BE2C (cell line): ENCODE results near the gene DEUP1.

Source experiments
- DNase-seq: peaks from one replicate; pipeline ENCODE4 v3.0.0-alpha.2; 2020
- H3K27me3 ChIP-seq: fragments of 250-450 bp; sonication (Bioruptor Pico); 2 replicates; pipeline ENCODE4 v1.5.1; 2020; ENCODE audit warnings: mild to moderate bottlenecking
- H3K36me3 ChIP-seq: fragments of 250-450 bp; sonication (Bioruptor Pico); 2 replicates; pipeline ENCODE4 v1.5.1; 2020; ENCODE audit warnings: mild to moderate bottlenecking
- H3K4me1 ChIP-seq: fragments of 250-450 bp; sonication (Bioruptor Pico); 2 replicates; pipeline ENCODE4 v1.5.1; 2020
- H3K4me3 ChIP-seq: 2 replicates; pipeline ENCODE4 v1.5.1; 2011; ENCODE audit warnings: low read depth, low read length
- H3K9me3 ChIP-seq: fragments of 250-450 bp; sonication (Bioruptor Pico); 2 replicates; pipeline ENCODE4 v1.5.1; 2020
- CTCF ChIP-seq: IDR thresholded peaks from 2 replicates; pipeline ENCODE4 v1.5.1; 2012; ENCODE audit warnings: mild to moderate bottlenecking, low read depth, low read length

Gene DEUP1

GRCh38 chr11:93368022-93368421 lies 37.5 kb downstream of the DEUP1 start:
- 0 out of 2 replicates have a peak, but pooled peaks cover 3% of the 10 kb centered on the region for H3K9me3 ChIP-seq
- no peak for DNase-seq
- no peaks in the 10 kb centered on the region for H3K36me3 ChIP-seq
- no peak overlapping the region for H3K4me3 ChIP-seq
- no peaks in the 10 kb centered on the region for H3K27me3 ChIP-seq
- H3K4me1 ChIP-seq = no peaks in the 10 kb centered on the region
- no peak for TF ChIP-seq CTCF

- no peak overlapping the region for H3K4me3 ChIP-seq
- no peaks in the 10 kb centered on the region for H3K36me3 ChIP-seq
- no peak for TF ChIP-seq CTCF
- 0 out of 2 replicates have a peak, but pooled peaks cover 3% of the 10 kb centered on the region for H3K9me3 ChIP-seq
- DNase-seq = no peak
- no peaks in the 10 kb centered on the region for H3K4me1 ChIP-seq
- no peaks in the 10 kb centered on the region for H3K27me3 ChIP-seq
Measured at GRCh38 chr11:93370260-93370659, 39.7 kb downstream of the DEUP1 start.

- H3K36me3 ChIP-seq = no peaks in the 10 kb centered on the region
- no peaks in the 10 kb centered on the region for H3K4me1 ChIP-seq
- H3K27me3 ChIP-seq = no peaks in the 10 kb centered on the region
- no peak for DNase-seq
- no peak for TF ChIP-seq CTCF
- H3K9me3 ChIP-seq = no peaks in the 10 kb centered on the region
- no peak overlapping the region for H3K4me3 ChIP-seq
Measured at GRCh38 chr11:93389737-93390136, 59.2 kb downstream of the DEUP1 start.

- Histone ChIP-seq H3K9me3 (no peaks in the 10 kb centered on the region), H3K4me1 (no peaks in the 10 kb centered on the region), H3K27me3 (no peaks in the 10 kb centered on the region), H3K36me3 (no peaks in the 10 kb centered on the region), H3K4me3 (no peak overlapping the region)
- DNase-seq = no peak
- no peak for TF ChIP-seq CTCF
Measured at GRCh38 chr11:93392867-93393266, 62.3 kb downstream of the DEUP1 start.

GRCh38 chr11:93393386-93393785 lies 62.8 kb downstream of the DEUP1 start:
- H3K27me3 ChIP-seq = no peaks in the 10 kb centered on the region
- H3K36me3 ChIP-seq = no peaks in the 10 kb centered on the region
- no peak for TF ChIP-seq CTCF
- H3K4me1 ChIP-seq = no peaks in the 10 kb centered on the region
- H3K9me3 ChIP-seq = no peaks in the 10 kb centered on the region
- no peak overlapping the region for H3K4me3 ChIP-seq
- DNase-seq = no peak

GRCh38 chr11:93394488-93394887 lies 63.9 kb downstream of the DEUP1 start:
- Histone ChIP-seq H3K4me1 (no peaks in the 10 kb centered on the region), H3K4me3 (no peak overlapping the region), H3K36me3 (no peaks in the 10 kb centered on the region), H3K9me3 (no peaks in the 10 kb centered on the region), H3K27me3 (no peaks in the 10 kb centered on the region)
- no peak for DNase-seq
- TF ChIP-seq CTCF = no peak
